ENCODE data around the gene SLC29A1. TPM values are rescaled to one million over a fixed set of nuclear protein-coding genes. Genes with fewer than 3 reads are reported as not detected.

The SLC29A1 gene
- total and polyA plus RNA-seq, 2 of the 8 experiments (the other 6 are each of a cell fraction or from before 2014, with no cell fraction given), result 187 to 558 TPM

DNA sequence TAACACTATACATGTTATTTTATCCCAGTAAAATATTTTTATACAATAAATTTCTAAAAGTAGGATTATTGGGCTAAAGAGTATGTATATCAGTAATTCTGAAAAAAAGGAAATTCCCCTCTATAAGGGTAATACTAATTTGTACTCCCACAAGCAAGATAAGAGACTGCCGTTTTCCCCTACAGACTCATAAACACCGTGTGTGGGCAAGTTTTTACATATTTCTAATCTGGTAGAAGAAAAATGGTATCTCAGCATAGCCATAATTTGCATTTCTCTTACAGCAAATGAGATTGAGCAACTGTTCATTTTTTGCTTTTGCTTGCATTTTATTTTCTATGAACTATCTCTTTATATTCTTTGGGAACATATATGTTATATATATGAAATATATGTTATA lies 32.7 kb upstream of the SLC29A1 start:
- H3K56ac ChIP-seq (replicated peaks; ENCODE audit: insufficient read length, low read depth, low read length), result no peak overlapping the region
- no peaks in the 10 kb centered on the region; a peak in 1 of 7 replicates for H3K27me3 ChIP-seq (replicated peaks in 1 of 4; ENCODE audit: control insufficient read depth in 3 of 4, extremely low read depth in 1 of 4, insufficient read depth in 3 of 4, low read length in 3 of 4)
- peaks cover 3% of the 10 kb centered on the region; the same call in 1 of the 2 replicates for H3K23me2 ChIP-seq (ENCODE audit: low read depth, low read length)
- H3K18ac ChIP-seq (ENCODE audit: extremely low read depth, low read length), result no peak overlapping the region
- H2BK20ac ChIP-seq (ENCODE audit: low read length), result no peak overlapping the region
- no peak overlapping the region for H3K27ac ChIP-seq (ENCODE audit: low read depth, low read length)
- no peaks in the 10 kb centered on the region for H3K36me3 ChIP-seq (ENCODE audit: control insufficient read depth in 2 of 4, insufficient read depth in 4 of 4, low read length in 3 of 4)
- no peak overlapping the region for H2AFZ ChIP-seq (ENCODE audit: low read length)
- H2BK120ac ChIP-seq (replicated peaks; ENCODE audit: low read depth, low read length), result no peak overlapping the region
- no peaks in the 10 kb centered on the region for H3K79me1 ChIP-seq (ENCODE audit: low read depth, low read length)
- TF ChIP-seq KDM4A (IDR thresholded peaks at IDR 0.05; ENCODE audit: low read depth, low read length, severe bottlenecking), result no peak
- TF ChIP-seq, protein P1, sequence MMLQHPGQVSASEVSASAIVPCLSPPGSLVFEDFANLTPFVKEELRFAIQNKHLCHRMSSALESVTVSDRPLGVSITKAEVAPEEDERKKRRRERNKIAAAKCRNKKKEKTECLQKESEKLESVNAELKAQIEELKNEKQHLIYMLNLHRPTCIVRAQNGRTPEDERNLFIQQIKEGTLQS (IDR thresholded peaks at IDR 0.05; ENCODE audit: insufficient read depth, low read depth, low read length), result no peak
- CTCF ChIA-PET (ENCODE audit: partially characterized antibody), result interaction anchor here (0.7 to 7.6 kb wide), 6 partner anchors 11 to 47 kb away, joined by 3 to 41 read pairs (median 6); partner anchors contain the start of gene SLC29A1
- H3K23ac ChIP-seq (ENCODE audit: insufficient read length), result no peak overlapping the region
- no peaks in the 10 kb centered on the region for H3K79me2 ChIP-seq (ENCODE audit: control insufficient read depth in 1 of 2, insufficient read depth in 2 of 2, low read length in 2 of 2)
- WGBS, 2 experiments (ENCODE audit: extremely low coverage in 1 of 2, insufficient coverage in 1 of 2, insufficient read length in 1 of 2, insufficient replicate concordance in 2 of 2, low coverage in 1 of 2, low lambda C conversion rate in 2 of 2, missing lambda C conversion rate in 1 of 2), result 96% methylated on average over 2 of the region's 2 CpGs; no CpG with 5 or more reads in 1 of the 2 experiments
- no peak overlapping the region for H3K4me3 ChIP-seq (ENCODE audit: extremely low read depth in 1 of 4, insufficient read depth in 2 of 4, low read depth in 3 of 4, low read length in 4 of 4)
- H3K4me2 ChIP-seq (ENCODE audit: insufficient read depth in 1 of 2, low read depth in 2 of 2, low read length in 2 of 2), result no peak overlapping the region
- DNase-seq (ENCODE audit: low read depth in 1 of 2, low spot score in 2 of 2), result no peak
- peaks cover 4 to 15% (median 6%) of the 10 kb centered on the region in 4 experiments for H3K4me1 ChIP-seq (replicated peaks in 1 of 4; ENCODE audit: control insufficient read depth in 3 of 4, insufficient read depth in 4 of 4, low read length in 3 of 4)
- no peak overlapping the region for H4K8ac ChIP-seq (ENCODE audit: extremely low read depth, insufficient read depth, low read length)
- no peak overlapping the region for H3K4ac ChIP-seq (replicated peaks; ENCODE audit: insufficient read length, low read depth, low read length)
- H4K20me1 ChIP-seq (replicated peaks in 1 of 2; ENCODE audit: control insufficient read depth in 1 of 2, insufficient read depth in 2 of 2, low read length in 2 of 2), result no peaks in the 10 kb centered on the region
- H2BK5ac ChIP-seq (ENCODE audit: low read depth, low read length), result no peak overlapping the region
- H2BK12ac ChIP-seq (ENCODE audit: low read depth, low read length), result no peak overlapping the region
- no peak overlapping the region for H2BK15ac ChIP-seq (ENCODE audit: low read length)
- FAIRE-seq, result no peak
- POLR2A ChIA-PET (ENCODE audit: partially characterized antibody), result interaction anchor here (1.5 to 3.2 kb wide), 3 partner anchors 11 to 37 kb away, joined by 4 to 19 read pairs (median 7); no protein-coding TSS in a partner anchor
- H4K5ac ChIP-seq (ENCODE audit: insufficient read length, low read depth, low read length), result no peak overlapping the region
- no peak overlapping the region for H3K9ac ChIP-seq (replicated peaks in 1 of 4; ENCODE audit: extremely low read depth in 1 of 4, low read depth in 3 of 4, low read length in 3 of 4)
- no peak overlapping the region for H3K14ac ChIP-seq (ENCODE audit: insufficient read length)
- no peaks in the 10 kb centered on the region for H3K9me3 ChIP-seq (ENCODE audit: insufficient read depth in 2 of 2, low read depth in 1 of 2, low read length in 1 of 2)
- H2AK5ac ChIP-seq (ENCODE audit: low read depth, low read length), result no peak overlapping the region
- no peak overlapping the region for H4K91ac ChIP-seq (replicated peaks; ENCODE audit: insufficient read length, low read length)
